ENCODE results near the gene CHKB.

Gene CHKB

GRCh38 chr22:50571264-50572175, 11.1 kb downstream of the CHKB start:
- DNase-seq = no peak

GRCh38 chr22:50570861-50571260, 11.8 kb downstream of the CHKB start:
- no peak for DNase-seq

- no peak for DNase-seq
Observed at GRCh38 chr22:50569896-50570535, 12.6 kb downstream of the CHKB start.

GRCh38 chr22:50569041-50569459, 13.6 kb downstream of the CHKB start:
- DNase-seq = no peak

GRCh38 chr22:50568626-50569025, 14.0 kb downstream of the CHKB start:
- DNase-seq = no peak

GRCh38 chr22:50567721-50568252, 14.9 kb downstream of the CHKB start:
- no peak for DNase-seq

GRCh38 chr22:50564289-50564688, 18.4 kb downstream of the CHKB start:
- no peak for DNase-seq

- DNase-seq = no peak
Observed at GRCh38 chr22:50563413-50564160, 19.1 kb downstream of the CHKB start.

- peak; percentile 56 for DNase-seq
Observed at GRCh38 chr22:50562523-50563412, 19.9 kb downstream of the CHKB start, which contains the start of gene SYCE3. SYCE3 (minus strand) TSS chr22:50562919; CDS start chr22:50556405, 6,514 bp downstream.

GRCh38 chr22:50561401-50562358, 21.0 kb downstream of the CHKB start:
- DNase-seq = no peak

- no peak for DNase-seq
Observed at GRCh38 chr22:50560034-50560433, 22.6 kb downstream of the CHKB start.

- DNase-seq = no peak
Observed at GRCh38 chr22:50556703-50557102, 25.9 kb downstream of the CHKB start.

GRCh38 chr22:50553310-50553709, 29.3 kb downstream of the CHKB start:
- DNase-seq = no peak

GRCh38 chr22:50551160-50551752, 31.4 kb downstream of the CHKB start:
- no peak for DNase-seq

- no peak for DNase-seq
Observed at GRCh38 chr22:50550395-50550794, 32.3 kb downstream of the CHKB start.

GRCh38 chr22:50548921-50549790, 33.5 kb downstream of the CHKB start:
- DNase-seq = no peak

- no peak for DNase-seq
Observed at GRCh38 chr22:50548040-50548920, 34.4 kb downstream of the CHKB start.

GRCh38 chr22:50547263-50547985, 35.2 kb downstream of the CHKB start:
- DNase-seq = no peak

Data from NCI-H1092 treated with DMSO at 0.1 percent for 48 hours (cell line).